Mesodermal cell (in vitro differentiated cells): ENCODE results near the gene FAM174B.

ENCODE experiments used
- H3K27ac ChIP-seq: 2 replicates; pipeline ENCODE4 v1.7.0; 2013; ENCODE audit warnings: mild to moderate bottlenecking, low read depth, low read length, moderate library complexity; ENCODE audit not compliant: severe bottlenecking
- H3K36me3 ChIP-seq: 2 replicates; pipeline ENCODE4 v1.7.1; 2013; ENCODE audit warnings: mild to moderate bottlenecking, low read length, moderate library complexity; ENCODE audit not compliant: control insufficient read depth, insufficient read depth
- H3K4me1 ChIP-seq: one replicate; pipeline ENCODE4 v1.7.1; 2013; ENCODE audit warnings: mild to moderate bottlenecking, low read length; ENCODE audit not compliant: insufficient read depth, control insufficient read depth, poor library complexity, severe bottlenecking
- H3K4me3 ChIP-seq: 2 replicates; pipeline ENCODE4 v1.7.0; 2013; ENCODE audit warnings: low read length, control low read depth, mild to moderate bottlenecking; ENCODE audit not compliant: insufficient read depth, poor library complexity, severe bottlenecking; ENCODE audit errors: extremely low read depth
- H3K9me3 ChIP-seq: 2 replicates; pipeline ENCODE4 v1.7.1; 2013; ENCODE audit warnings: mild to moderate bottlenecking, low read length, moderate library complexity; ENCODE audit not compliant: control insufficient read depth
- whole genome bisulfite sequencing, 2 experiments: methylation state at CpG; one replicate each; pipeline ENCODE4 v1.1.5; 2013; ENCODE audit warnings: missing lambda C conversion rate in 2 of 2; ENCODE audit not compliant: insufficient coverage in 2 of 2; 5-methylcytosine and 5-hydroxymethylcytosine counted together

The FAM174B gene

DNA sequence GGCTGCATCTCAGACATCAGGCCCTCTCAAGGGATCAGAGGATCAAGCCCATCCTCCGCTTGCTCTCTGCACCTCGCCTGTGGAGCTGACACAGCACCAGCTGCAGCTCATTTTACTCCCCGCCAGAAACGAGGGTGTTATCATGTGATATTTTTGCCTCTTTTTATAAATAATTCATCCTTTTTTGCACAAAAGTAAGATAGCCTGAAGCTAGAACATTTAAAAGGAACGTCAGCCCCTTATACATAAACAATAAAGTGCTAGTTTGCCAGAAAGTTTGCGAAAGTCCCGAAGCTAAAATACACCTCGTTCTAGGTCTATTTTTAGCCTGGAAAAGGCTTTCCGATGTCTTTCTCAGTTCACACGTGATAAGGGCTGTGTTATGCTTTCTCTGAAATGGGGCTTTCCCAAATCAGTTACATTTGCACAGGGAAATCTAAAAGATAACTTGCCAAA, 9.6 kb upstream of the FAM174B start:
- Histone ChIP-seq H3K27ac (no peak overlapping the region), H3K36me3 (no peaks in the 10 kb centered on the region), H3K9me3 (no peaks in the 10 kb centered on the region), H3K4me3 (no peak overlapping the region), H3K4me1 (peaks cover 14% of the 10 kb centered on the region)
- WGBS, 2 experiments = 55 to 57% methylated on average over 2 to 7 of the region's 10 CpGs

DNA sequence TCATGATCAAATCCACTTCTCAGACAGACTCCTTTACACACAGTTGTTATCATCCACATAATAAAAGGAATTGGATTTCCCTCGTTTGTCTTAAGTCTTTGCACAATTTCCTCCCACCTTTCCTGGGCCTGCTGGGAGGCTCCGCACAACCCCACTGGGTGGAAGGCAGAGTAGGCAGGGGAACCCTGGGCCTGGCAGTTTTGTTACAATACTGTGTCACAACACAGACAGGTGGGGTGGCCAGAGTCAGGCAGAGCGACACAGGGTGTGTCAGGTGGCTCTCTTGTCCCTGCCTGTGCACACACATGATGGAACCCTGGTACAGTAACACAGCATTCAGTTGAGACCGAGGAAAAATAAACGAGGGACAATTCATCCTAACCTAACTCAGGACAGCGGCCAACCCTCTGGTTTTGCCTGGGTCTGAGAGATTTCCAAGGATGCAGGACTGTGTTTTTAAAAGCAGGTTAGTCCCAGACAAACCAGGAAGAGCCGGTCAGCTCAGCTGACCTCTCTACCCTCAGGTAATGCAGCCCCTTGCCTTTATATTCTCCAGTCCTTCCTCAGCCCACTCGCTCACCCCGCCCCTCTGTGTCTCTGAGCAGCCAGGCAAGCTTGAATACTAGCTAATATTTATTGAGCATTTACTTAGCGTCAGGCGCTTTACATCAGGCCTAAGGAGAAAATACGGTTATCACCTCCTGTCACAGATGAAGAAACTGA, 8.8 kb upstream of the FAM174B start:
- Histone ChIP-seq H3K36me3 (no peaks in the 10 kb centered on the region), H3K4me3 (no peak overlapping the region), H3K27ac (no peak overlapping the region), H3K9me3 (no peaks in the 10 kb centered on the region), H3K4me1 (peaks cover 14% of the 10 kb centered on the region)
- WGBS, 2 experiments = 90 to 92% methylated on average over 8 to 9 of the region's 12 CpGs

DNA sequence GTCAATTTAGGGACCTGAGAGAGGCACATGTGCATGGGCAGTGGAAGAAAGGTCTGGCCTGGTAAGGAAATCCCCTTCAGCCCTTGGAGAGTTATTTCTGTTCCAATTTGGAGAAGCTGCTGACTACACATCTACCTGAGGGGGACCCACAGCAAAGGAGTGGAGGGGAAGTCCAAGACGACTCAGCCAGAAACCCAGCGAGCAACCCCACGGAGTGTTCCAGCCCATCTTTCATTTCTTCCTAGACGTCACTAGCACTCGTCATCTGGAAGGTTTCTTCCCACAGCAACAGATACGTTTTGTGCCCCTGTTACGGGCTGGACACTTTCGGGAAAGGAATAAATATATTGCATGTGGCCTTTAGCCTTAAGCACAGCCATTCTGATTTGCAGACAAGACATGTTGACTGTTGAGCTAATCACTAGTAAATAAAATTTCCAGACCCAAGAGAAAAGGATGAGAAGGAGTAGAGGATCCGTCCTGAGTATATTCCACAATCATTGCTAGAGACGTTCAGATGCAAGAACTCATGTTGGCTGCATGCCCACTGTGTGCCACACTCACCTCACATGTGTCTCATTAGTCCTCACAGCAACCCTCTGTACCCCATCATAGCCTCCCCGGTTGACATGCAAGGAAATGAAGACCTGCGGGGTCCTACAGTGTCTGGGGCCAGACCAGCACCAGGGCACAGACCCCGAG, 7.8 kb upstream of the FAM174B start:
- H3K36me3 ChIP-seq = no peaks in the 10 kb centered on the region
- 87 to 92% methylated on average over 8 to 11 of the region's 13 CpGs for WGBS, 2 experiments
- H3K4me3 ChIP-seq = no peak overlapping the region
- H3K9me3 ChIP-seq = no peaks in the 10 kb centered on the region
- peaks cover 14% of the 10 kb centered on the region for H3K4me1 ChIP-seq
- H3K27ac ChIP-seq = no peak overlapping the region

DNA sequence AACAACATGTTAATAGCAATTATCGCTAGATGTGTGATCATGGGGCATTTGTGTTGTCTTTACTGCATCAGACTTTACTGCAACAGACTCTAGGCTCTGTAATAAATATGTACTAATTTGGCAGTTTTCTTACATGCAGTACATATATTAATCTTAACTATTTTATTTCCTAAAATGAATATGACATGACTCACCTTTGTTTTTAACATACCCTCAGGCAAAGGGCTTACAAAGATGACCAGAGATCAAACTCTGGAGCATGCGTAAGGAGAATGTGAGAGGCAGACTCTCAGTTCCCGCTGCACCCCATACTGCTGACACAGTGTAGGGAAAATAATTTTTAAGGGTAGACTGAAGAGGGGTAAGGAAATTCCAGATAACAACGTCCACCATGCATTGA, 7.2 kb upstream of the FAM174B start:
- no peaks in the 10 kb centered on the region for H3K36me3 ChIP-seq
- H3K9me3 ChIP-seq = no peaks in the 10 kb centered on the region
- 100% methylated on average over 1 of the region's 4 CpGs; no CpG with 5 or more reads in 1 of the 2 experiments for WGBS, 2 experiments
- peaks cover 14% of the 10 kb centered on the region for H3K4me1 ChIP-seq
- no peak overlapping the region for H3K4me3 ChIP-seq
- H3K27ac ChIP-seq = no peak overlapping the region

DNA sequence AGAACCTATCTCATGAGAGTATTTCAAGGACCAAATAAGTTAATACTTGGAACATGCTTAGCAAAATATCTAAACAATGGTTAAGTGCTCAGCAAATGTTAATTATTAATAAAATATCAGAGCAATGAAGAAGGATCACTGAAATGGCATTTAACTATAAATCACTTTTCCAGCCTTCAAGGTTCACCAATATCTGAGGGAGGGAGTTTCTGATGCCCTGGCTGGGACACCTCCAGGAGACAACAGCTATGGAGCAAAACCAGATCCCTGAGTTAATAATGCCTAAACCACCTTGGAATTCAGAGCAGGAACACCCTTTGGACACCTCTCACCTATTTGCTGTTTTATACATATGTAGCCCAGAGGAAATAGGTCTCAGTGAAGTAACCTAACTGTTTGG, 6.4 kb upstream of the FAM174B start:
- Histone ChIP-seq H3K36me3 (no peaks in the 10 kb centered on the region), H3K9me3 (peaks cover 1% of the 10 kb centered on the region), H3K27ac (no peak overlapping the region), H3K4me3 (no peak overlapping the region), H3K4me1 (peaks cover 8% of the 10 kb centered on the region)

DNA sequence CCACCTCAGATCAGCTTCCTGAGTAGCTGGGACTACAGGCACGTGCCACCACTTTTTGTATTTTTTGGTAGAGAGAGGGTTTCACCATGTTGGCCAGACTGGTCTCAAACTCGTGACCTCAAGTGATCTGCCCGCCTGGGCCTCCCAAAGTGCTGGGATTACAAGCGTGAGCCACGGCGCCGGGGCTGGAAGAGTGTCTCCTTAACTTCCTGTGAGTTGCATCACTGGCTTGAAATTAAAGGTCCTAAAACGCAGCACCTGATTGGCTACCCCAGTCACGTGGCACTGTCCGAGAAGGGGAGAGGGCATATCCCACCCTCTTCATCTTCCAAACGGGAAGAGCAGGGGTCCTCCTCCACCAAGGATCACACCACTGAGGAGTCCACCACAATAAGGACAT, 5.5 kb upstream of the FAM174B start:
- Histone ChIP-seq H3K4me1 (peaks cover 8% of the 10 kb centered on the region), H3K27ac (no peak overlapping the region), H3K36me3 (no peaks in the 10 kb centered on the region), H3K9me3 (peaks cover 5% of the 10 kb centered on the region), H3K4me3 (no peak overlapping the region)
- WGBS, 2 experiments = 88 to 93% methylated on average over 10 to 11 of the region's 11 CpGs

DNA sequence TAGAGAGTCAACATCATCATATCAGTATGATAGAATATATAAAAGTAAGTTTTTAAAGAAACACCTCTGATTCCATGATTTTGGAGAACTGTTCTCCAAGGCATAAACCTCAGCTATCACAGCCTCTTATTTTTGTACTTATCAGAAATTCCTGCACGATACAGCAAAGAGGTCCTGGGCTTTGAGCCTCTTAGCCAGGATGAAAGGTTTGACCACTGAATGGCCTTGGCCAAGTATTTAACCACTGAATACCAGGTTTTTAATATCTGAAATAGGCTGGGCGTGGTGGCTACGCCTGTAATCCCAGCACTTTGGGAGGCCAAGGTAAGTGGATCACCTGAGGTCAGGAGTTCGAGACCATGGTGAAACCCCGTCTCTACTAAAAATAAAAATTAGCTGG, 1.9 kb upstream of the FAM174B start:
- Histone ChIP-seq H3K27ac (no peak overlapping the region), H3K4me3 (no peak overlapping the region), H3K9me3 (peaks cover 5% of the 10 kb centered on the region), H3K36me3 (peaks cover 5% of the 10 kb centered on the region), H3K4me1 (no peaks in the 10 kb centered on the region)
- WGBS, 2 experiments = 95 to 97% methylated on average over 5 of the region's 5 CpGs

DNA sequence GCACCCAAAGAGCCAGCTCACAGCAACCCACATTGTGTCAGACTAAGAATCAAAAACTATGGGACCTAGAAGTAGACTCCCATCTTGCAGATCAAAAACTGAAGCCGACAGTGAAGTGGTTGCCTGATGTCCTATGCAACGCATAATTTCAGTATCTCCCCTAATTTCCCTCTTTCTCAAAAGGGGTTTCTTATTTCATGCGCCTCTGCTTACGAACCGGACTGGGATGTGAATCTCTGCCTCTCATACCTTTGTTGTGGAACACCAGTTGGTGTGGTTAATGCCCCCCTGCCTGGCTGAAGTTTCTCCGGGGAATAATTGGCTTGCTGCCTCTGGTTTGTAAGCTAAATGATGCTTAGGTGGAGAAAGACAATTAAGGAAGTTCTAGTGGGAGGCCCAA, 514 bp upstream of the FAM174B start:
- Histone ChIP-seq H3K36me3 (peaks cover 5% of the 10 kb centered on the region), H3K9me3 (peaks cover 5% of the 10 kb centered on the region), H3K27ac (no peak overlapping the region), H3K4me3 (peak overlapping the region; percentile 50), H3K4me1 (no peaks in the 10 kb centered on the region)
- WGBS, 2 experiments = 62 to 83% methylated on average over 4 to 6 of the region's 6 CpGs

DNA sequence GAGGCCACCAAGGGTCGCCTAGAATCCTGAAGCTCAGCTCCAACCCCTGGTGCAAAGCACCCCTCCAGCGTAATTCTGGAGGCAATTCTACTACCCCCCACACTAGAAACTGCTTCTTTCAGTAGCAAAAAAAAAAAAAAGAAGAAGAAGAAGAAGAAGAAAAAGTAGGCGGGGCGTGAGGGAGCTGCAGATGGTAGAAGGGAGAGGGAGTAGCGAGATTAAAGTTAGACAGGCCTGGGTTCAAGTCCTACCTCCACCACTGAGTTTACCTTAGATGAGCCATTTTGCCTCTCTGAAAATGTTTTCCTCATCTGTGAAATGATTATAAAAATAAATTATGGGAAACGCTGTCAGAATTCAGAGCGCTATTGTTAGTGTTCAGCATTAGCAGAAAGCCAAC, 913 bp downstream of the FAM174B start:
- Histone ChIP-seq H3K4me1 (no peaks in the 10 kb centered on the region), H3K9me3 (peaks cover 8% of the 10 kb centered on the region), H3K27ac (no peak overlapping the region), H3K36me3 (peaks cover 11% of the 10 kb centered on the region), H3K4me3 (peak overlapping the region; percentile 50)
- 80 to 92% methylated on average over 1 to 2 of the region's 7 CpGs for WGBS, 2 experiments

DNA sequence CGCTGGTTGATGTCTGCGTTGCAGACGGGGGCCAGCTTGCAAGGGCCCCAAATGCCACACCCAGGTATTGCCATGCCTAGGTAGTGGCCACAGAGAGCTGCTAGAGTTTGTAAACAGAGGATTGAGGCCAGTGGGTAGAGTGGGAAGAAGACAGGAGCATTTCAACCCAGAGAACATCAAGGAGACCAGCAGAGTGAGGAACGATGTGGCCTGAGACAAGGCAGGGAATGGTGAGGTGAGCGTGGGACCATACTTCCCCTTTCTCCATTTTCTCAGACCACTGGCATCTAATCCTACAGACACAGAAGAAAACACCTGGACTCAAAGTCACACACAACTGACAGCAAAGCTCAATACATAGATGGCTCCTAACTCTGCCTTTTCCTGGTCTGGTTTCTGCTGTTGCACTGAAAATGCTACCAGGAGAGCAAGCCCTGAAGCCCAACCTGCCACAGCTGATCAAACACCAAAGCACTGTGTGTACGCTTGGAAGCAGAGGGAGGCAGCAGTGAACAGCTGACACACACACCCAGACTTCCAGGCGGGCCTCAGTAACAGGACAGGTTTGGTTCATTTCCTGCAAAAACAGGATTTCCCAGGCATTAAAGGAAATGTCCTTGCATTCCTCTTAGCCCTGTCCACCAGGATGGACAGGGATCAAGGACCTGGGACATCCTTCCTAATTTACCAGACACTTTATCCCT, 1.6 kb downstream of the FAM174B start:
- WGBS, 2 experiments = 76 to 88% methylated on average over 6 to 7 of the region's 7 CpGs
- H3K9me3 ChIP-seq = peaks cover 8% of the 10 kb centered on the region
- no peak overlapping the region for H3K4me3 ChIP-seq
- H3K36me3 ChIP-seq = peaks cover 13% of the 10 kb centered on the region
- H3K4me1 ChIP-seq = no peaks in the 10 kb centered on the region
- no peak overlapping the region for H3K27ac ChIP-seq
